Measurements from ENCODE around the gene ATP6V1E1. TPM values are rescaled to one million over a fixed set of nuclear protein-coding genes. Genes with fewer than 3 reads are reported as not detected.

ATP6V1E1 gene
- polyA plus RNA-seq, 1 experiment, result 198 TPM

GRCh38 chr22:17581056-17581455 lies 47.5 kb downstream of the ATP6V1E1 start:
- Histone ChIP-seq H3K27me3 (ENCODE audit: control insufficient read depth, insufficient read depth, low read length) (no peaks in the 10 kb centered on the region), H3K9me3 (ENCODE audit: control insufficient read depth, insufficient read depth, low read length) (no peaks in the 10 kb centered on the region), H3K27ac (ENCODE audit: low read depth, low read length) (no peak overlapping the region), H3K4me3 (ENCODE audit: low read depth, low read length) (no peak overlapping the region)
- POLR2A ChIA-PET, result no interaction called here
- CTCF ChIA-PET, result no interaction called here
- DNase-seq (ENCODE audit: low read depth, low spot score), result no peak
- no peak for TF ChIP-seq CTCF (IDR thresholded peaks at IDR 0.05; ENCODE audit: low read depth, low read length)

GRCh38 chr22:17580441-17581031 lies 48.0 kb downstream of the ATP6V1E1 start:
- TF ChIP-seq CTCF (IDR thresholded peaks at IDR 0.05; ENCODE audit: low read depth, low read length), result no peak
- CTCF ChIA-PET, result no interaction called here
- Histone ChIP-seq H3K9me3 (ENCODE audit: control insufficient read depth, insufficient read depth, low read length) (no peaks in the 10 kb centered on the region), H3K4me3 (ENCODE audit: low read depth, low read length) (no peak overlapping the region), H3K27ac (ENCODE audit: low read depth, low read length) (no peak overlapping the region), H3K27me3 (ENCODE audit: control insufficient read depth, insufficient read depth, low read length) (no peaks in the 10 kb centered on the region)
- POLR2A ChIA-PET, result no interaction called here
- DNase-seq (ENCODE audit: low read depth, low spot score), result no peak

GRCh38 chr22:17579535-17579981 lies 49.0 kb downstream of the ATP6V1E1 start:
- Histone ChIP-seq H3K9me3 (ENCODE audit: control insufficient read depth, insufficient read depth, low read length) (no peaks in the 10 kb centered on the region), H3K27me3 (ENCODE audit: control insufficient read depth, insufficient read depth, low read length) (no peaks in the 10 kb centered on the region), H3K4me3 (ENCODE audit: low read depth, low read length) (no peak overlapping the region), H3K27ac (ENCODE audit: low read depth, low read length) (no peak overlapping the region)
- no peak for DNase-seq (ENCODE audit: low read depth, low spot score)
- ChIA-PET CTCF (no interaction called here), POLR2A (no interaction called here)
- no peak for TF ChIP-seq CTCF (IDR thresholded peaks at IDR 0.05; ENCODE audit: low read depth, low read length)

- no peak overlapping the region for H3K27ac ChIP-seq (ENCODE audit: low read depth, low read length)
- no peak overlapping the region for H3K4me3 ChIP-seq (ENCODE audit: low read depth, low read length)
- CTCF ChIA-PET, result interaction anchor here (1.2 kb wide), 1 partner anchor 20 kb away, joined by 5 read pairs; no protein-coding TSS in a partner anchor
- H3K27me3 ChIP-seq (ENCODE audit: control insufficient read depth, insufficient read depth, low read length), result no peaks in the 10 kb centered on the region
- no peak for DNase-seq (ENCODE audit: low read depth, low spot score)
- no peaks in the 10 kb centered on the region for H3K9me3 ChIP-seq (ENCODE audit: control insufficient read depth, insufficient read depth, low read length)
- POLR2A ChIA-PET, result interaction anchor here (0.7 kb wide), 1 partner anchor 11 kb away, joined by 3 read pairs; no protein-coding TSS in a partner anchor
- TF ChIP-seq CTCF (IDR thresholded peaks at IDR 0.05; ENCODE audit: low read depth, low read length), result no peak
Observed at GRCh38 chr22:17578136-17578754, 50.3 kb downstream of the ATP6V1E1 start.

- Histone ChIP-seq H3K4me3 (ENCODE audit: low read depth, low read length) (no peak overlapping the region), H3K9me3 (ENCODE audit: control insufficient read depth, insufficient read depth, low read length) (no peaks in the 10 kb centered on the region), H3K27me3 (ENCODE audit: control insufficient read depth, insufficient read depth, low read length) (no peaks in the 10 kb centered on the region), H3K27ac (ENCODE audit: low read depth, low read length) (no peak overlapping the region)
- no peak for TF ChIP-seq CTCF (IDR thresholded peaks at IDR 0.05; ENCODE audit: low read depth, low read length)
- CTCF ChIA-PET, result interaction anchor here (1.2 kb wide), 1 partner anchor 18 kb away, joined by 3 read pairs; no protein-coding TSS in a partner anchor
- DNase-seq (ENCODE audit: low read depth, low spot score), result no peak
- POLR2A ChIA-PET, result no interaction called here
Observed at GRCh38 chr22:17576470-17576869, 52.1 kb downstream of the ATP6V1E1 start.
